B cell (primary cell): ENCODE data around the gene ATXN2L.

Experiments used
- CTCF ChIP-seq: fragments of 200-600 bp; IDR thresholded peaks from one replicate; pipeline ENCODE4 v1.8.0; 2022; ENCODE audit warnings: antibody characterized with exemption, mild to moderate bottlenecking
- EZH2 ChIP-seq: IDR thresholded peaks from 2 replicates; pipeline ENCODE4 v1.6.1; 2012; ENCODE audit warnings: borderline replicate concordance, low read depth, mild to moderate bottlenecking, moderate library complexity, low read length; ENCODE audit not compliant: insufficient read depth, poor library complexity, severe bottlenecking

DNA sequence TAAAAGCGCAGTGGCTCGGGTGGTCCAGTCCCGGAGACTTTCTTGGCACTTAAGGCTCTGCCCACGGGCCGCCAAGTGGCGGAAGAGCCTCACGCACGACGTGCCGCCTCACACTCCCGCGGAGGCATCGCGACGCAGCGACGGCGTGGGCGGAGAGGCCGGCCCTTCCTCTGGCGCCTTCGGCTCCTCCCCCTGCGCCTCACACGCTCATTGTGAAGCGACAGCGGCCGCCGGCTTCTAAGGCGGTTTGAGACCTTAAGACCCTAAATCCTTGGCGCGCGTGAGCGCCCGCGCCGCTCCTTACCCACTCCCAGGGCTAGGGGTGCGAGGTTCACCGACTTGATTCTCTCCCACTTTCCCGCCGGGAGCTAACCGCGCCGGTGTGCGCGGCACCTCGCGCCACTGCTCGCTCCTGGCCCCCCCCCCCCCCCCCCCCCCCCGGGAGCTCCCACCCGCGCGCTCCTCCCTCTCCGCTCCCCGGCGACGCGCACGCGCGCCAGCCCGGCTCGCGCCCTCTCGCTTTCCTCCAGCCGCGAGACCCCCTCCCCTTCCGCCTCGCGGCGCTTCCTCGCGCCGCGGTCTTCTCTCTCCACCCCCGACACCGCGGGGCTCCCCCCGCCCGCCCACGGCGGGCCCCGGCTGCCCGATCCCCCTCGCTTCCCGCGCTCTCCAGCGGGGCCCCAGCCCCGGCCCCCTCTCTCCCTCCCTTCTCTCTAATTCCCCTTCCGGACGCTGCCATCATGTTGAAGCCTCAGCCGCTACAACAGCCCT lies at the start of gene ATXN2L:
- TF ChIP-seq CTCF: no peak
- TF ChIP-seq EZH2: no peak
